ENCODE data around the gene PRORP. TPM values are rescaled to one million over a fixed set of nuclear protein-coding genes. Genes with fewer than 3 reads are reported as not detected.

PRORP gene
- total and polyA plus RNA-seq, 2 of the 13 experiments (the other 11 are each of a cell fraction or from before 2014, with no cell fraction given) = 48.9 to 88.7 TPM

GRCh38 chr14:35144029-35144428, 21.7 kb downstream of the PRORP start (continued):
- TF ChIP-seq MBNL3 (CRISPR knock-in tag; conservative IDR thresholded peaks at IDR 0.05) (no peak), SP2 (CRISPR knock-in tag; IDR thresholded peaks at IDR 0.05) (no peak), ZNF101 (CRISPR knock-in tag; IDR thresholded peaks at IDR 0.05; ENCODE audit: borderline replicate concordance, low read depth) (no peak), ZNF646 (CRISPR knock-in tag; IDR thresholded peaks at IDR 0.05) (no peak), FOXP1 (IDR thresholded peaks at IDR 0.05) (no peak), FOXP1 (CRISPR knock-in tag; IDR thresholded peaks at IDR 0.05) (peak; percentile 67; the same call in 1 of the 2 replicates), AKNA (CRISPR knock-in tag; IDR thresholded peaks at IDR 0.05; ENCODE audit: borderline replicate concordance) (no peak), LRRFIP1 (CRISPR knock-in tag; conservative IDR thresholded peaks at IDR 0.05) (no peak), NR2F1 (CRISPR knock-in tag; IDR thresholded peaks at IDR 0.05) (no peak), ZBTB46 (CRISPR knock-in tag; IDR thresholded peaks at IDR 0.05; ENCODE audit: borderline replicate concordance) (no peak), ESRRA (CRISPR knock-in tag; IDR thresholded peaks at IDR 0.05; ENCODE audit: low read depth) (no peak), ZNF546 (CRISPR knock-in tag; conservative IDR thresholded peaks at IDR 0.05) (no peak)

Measured in HepG2 (cell line).